Natural killer cell (primary cell): Measurements from ENCODE around the gene LIN7B. TPM values are rescaled to one million over a fixed set of nuclear protein-coding genes. Genes with fewer than 3 reads are reported as not detected.

Experiments used
- ATAC-seq, 3 donors: fragments of 150-1000 bp in 2 of 3; fragments of 200-7000 bp in 1 of 3; cut with Tn5 transposase; 1 replicate in 1 of 3; 2 replicates in 2 of 3; pipeline ENCODE4 v1.10.0; 2021; ENCODE audit warnings: mild to moderate bottlenecking in 2 of 3, moderate library complexity in 2 of 3
- DNase-seq, 2 donors: peaks; one replicate each; pipeline versions ENCODE4 v3.0.0 to v3.0.0-alpha.2; 2013 to 2021; ENCODE audit warnings: mixed read lengths in 1 of 2
- H3K27ac ChIP-seq: one replicate; pipeline ENCODE4 v1.5.1; 2013; ENCODE audit warnings: mild to moderate bottlenecking, low read length
- H3K27me3 ChIP-seq: one replicate; pipeline ENCODE4 v1.6.1; 2013; ENCODE audit warnings: low read length; ENCODE audit not compliant: control insufficient read depth, insufficient read depth
- H3K36me3 ChIP-seq: one replicate; pipeline ENCODE4 v1.6.1; 2013; ENCODE audit warnings: low read length; ENCODE audit not compliant: control insufficient read depth, insufficient read depth
- H3K4me1 ChIP-seq: one replicate; pipeline ENCODE4 v1.6.1; 2013; ENCODE audit warnings: low read length; ENCODE audit not compliant: control insufficient read depth, insufficient read depth
- H3K4me3 ChIP-seq: one replicate; pipeline ENCODE4 v1.5.1; 2013; ENCODE audit warnings: low read length
- H3K9me3 ChIP-seq: one replicate; pipeline ENCODE4 v1.6.1; 2013; ENCODE audit warnings: low read length; ENCODE audit not compliant: control insufficient read depth, insufficient read depth
- H3K27ac Mint-ChIP-seq, 2 donors: one replicate each; pipeline ENCODE4 v1.8.0; 2022; ENCODE audit warnings: mild to moderate bottlenecking in 2 of 2, mixed read lengths in 2 of 2, moderate library complexity in 1 of 2
- H3K27me3 Mint-ChIP-seq, 2 donors: one replicate each; pipeline ENCODE4 v1.8.0; 2022; ENCODE audit warnings: low read depth in 2 of 2, mixed read lengths in 2 of 2
- H3K36me3 Mint-ChIP-seq: one replicate; pipeline ENCODE4 v1.8.0; 2022; ENCODE audit warnings: mixed read lengths
- H3K4me1 Mint-ChIP-seq, 2 donors: one replicate each; pipeline ENCODE4 v1.8.0; 2022; ENCODE audit warnings: mixed read lengths in 2 of 2
- H3K4me3 Mint-ChIP-seq: one replicate; pipeline ENCODE4 v1.8.0; 2022; ENCODE audit warnings: mild to moderate bottlenecking, moderate library complexity, mixed read lengths
- H3K9me3 Mint-ChIP-seq, 2 donors: one replicate each; pipeline ENCODE4 v1.8.0; 2022; ENCODE audit warnings: mixed read lengths in 2 of 2
- CTCF ChIP-seq: fragments of 200-600 bp; IDR thresholded peaks from one replicate; pipeline ENCODE4 v1.8.0; 2022; ENCODE audit warnings: antibody characterized with exemption
- WGBS: methylation state at CpG from one replicate; pipeline ENCODE4 v1.1.7; 2013; ENCODE audit warnings: missing lambda C conversion rate; ENCODE audit not compliant: insufficient coverage; 5-methylcytosine and 5-hydroxymethylcytosine counted together
- intact Hi-C: fragments of 100-400 bp; cut with micrococcal nuclease; formaldehyde crosslinking; loops from one replicate; pipeline ENCODE4 v1.14.2; 2022
- total RNA-seq, 4 donors: library from RNA; stranded (reverse); fragments of 120-200 nt in 1 of 4; gene quantifications; one replicate each; pipeline versions ENCODE4 v1.2.3 to v1.2.4, GENCODE V29; 2013 to 2022

The LIN7B gene
- total RNA-seq, 3 donors from 2014 or later (not counting 1 experiment from before 2014, with no cell fraction given), result 6.2 to 8.8 (median 6.5) TPM

GRCh38 chr19:49128545-49129237, 14.5 kb downstream of the LIN7B start:
- WGBS, result 69% methylated on average over 15 of the region's 15 CpGs
- H3K27me3 ChIP-seq, result no peaks in the 10 kb centered on the region
- ATAC-seq, result no peak
- H3K27ac Mint-ChIP-seq, result peak overlapping the region; percentile 48 to 81
- intact Hi-C loops, result loop anchor here (1.0 to 2.0 kb wide), 2 partner anchors 9 to 14 kb away; partner anchors contain the start of genes C19orf73 and PPFIA3
- H3K9me3 ChIP-seq, result no peaks in the 10 kb centered on the region
- H3K36me3 Mint-ChIP-seq, result no peaks in the 10 kb centered on the region
- H3K9me3 Mint-ChIP-seq, result no peaks in the 10 kb centered on the region
- peaks cover 16 to 29% of the 10 kb centered on the region in 2 donors for H3K4me1 Mint-ChIP-seq
- H3K27ac ChIP-seq, result no peak overlapping the region
- peak overlapping the region; percentile 80 for H3K4me3 Mint-ChIP-seq
- peaks cover 22% of the 10 kb centered on the region for H3K4me1 ChIP-seq
- TF ChIP-seq CTCF, result no peak
- no peak overlapping the region for H3K4me3 ChIP-seq
- no peaks in the 10 kb centered on the region for H3K36me3 ChIP-seq
- no peak for DNase-seq
- peaks cover 0 to 2% of the 10 kb centered on the region in 2 donors for H3K27me3 Mint-ChIP-seq

- H3K27me3 ChIP-seq, result peaks cover 2% of the 10 kb centered on the region
- no peaks in the 10 kb centered on the region for H3K9me3 ChIP-seq
- H3K4me3 ChIP-seq, result no peak overlapping the region
- intact Hi-C loops, result loop anchor here (2.0 kb wide), 1 partner anchor 14 kb away; no protein-coding TSS in a partner anchor
- 74% methylated on average over 16 of the region's 16 CpGs for WGBS
- Mint-ChIP-seq H3K4me1 (peaks cover 21 to 34% of the 10 kb centered on the region in 2 donors), H3K27me3 (peaks cover 0 to 4% of the 10 kb centered on the region in 2 donors), H3K36me3 (no peaks in the 10 kb centered on the region), H3K27ac (no peak overlapping the region), H3K4me3 (peak overlapping the region; percentile 80), H3K9me3 (no peaks in the 10 kb centered on the region)
- DNase-seq, result peak in 1 of 2 donors; percentile 9
- no peak for TF ChIP-seq CTCF
- H3K27ac ChIP-seq, result no peak overlapping the region
- ATAC-seq, result no peak
- H3K4me1 ChIP-seq, result peaks cover 27% of the 10 kb centered on the region
- H3K36me3 ChIP-seq, result no peaks in the 10 kb centered on the region
Measured at GRCh38 chr19:49129238-49129583, 15.0 kb downstream of the LIN7B start.

GRCh38 chr19:49130325-49130724, 16.2 kb downstream of the LIN7B start:
- Mint-ChIP-seq H3K36me3 (no peaks in the 10 kb centered on the region), H3K27me3 (peaks cover 0 to 7% of the 10 kb centered on the region in 2 donors), H3K4me3 (no peak overlapping the region), H3K9me3 (no peaks in the 10 kb centered on the region), H3K4me1 (peaks cover 23 to 36% of the 10 kb centered on the region in 2 donors), H3K27ac (no peak overlapping the region)
- no peak overlapping the region for H3K4me3 ChIP-seq
- ATAC-seq, result no peak
- peak in 1 of 2 donors; percentile 10 for DNase-seq
- no peak for TF ChIP-seq CTCF
- WGBS, result 97% methylated on average over 24 of the region's 24 CpGs
- H3K36me3 ChIP-seq, result no peaks in the 10 kb centered on the region
- H3K27me3 ChIP-seq, result peaks cover 2% of the 10 kb centered on the region
- intact Hi-C loops, result no loop called here
- H3K4me1 ChIP-seq, result peaks cover 31% of the 10 kb centered on the region
- no peaks in the 10 kb centered on the region for H3K9me3 ChIP-seq
- no peak overlapping the region for H3K27ac ChIP-seq
